ENCODE data around the gene ENTHD1. TPM values are rescaled to one million over a fixed set of nuclear protein-coding genes. Genes with fewer than 3 reads are reported as not detected.

Gene ENTHD1
- total and polyA plus RNA-seq, 2 of the 8 experiments (the other 6 are each of a cell fraction or from before 2014, with no cell fraction given) = not detected

DNA sequence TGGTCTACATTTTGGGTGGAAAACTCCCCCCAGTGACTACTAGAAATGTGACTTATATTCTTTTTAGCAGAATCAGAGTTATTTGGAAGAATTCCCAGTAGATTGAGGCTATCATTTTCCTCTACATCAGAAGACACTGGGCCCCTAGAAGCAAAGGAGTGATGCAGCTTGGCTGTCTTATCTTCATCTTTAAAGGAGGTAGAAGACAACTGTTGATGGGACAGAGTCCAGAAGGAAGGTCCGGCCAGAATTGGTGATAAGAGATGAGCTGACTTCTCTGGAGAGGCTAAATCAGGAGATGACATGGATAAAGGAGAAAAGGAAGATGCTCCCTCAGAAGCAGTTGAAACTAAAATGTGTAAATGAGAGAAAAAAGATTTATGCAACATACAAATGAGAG, 149.6 kb downstream of the ENTHD1 start (continued):
- TF ChIP-seq, protein P1, sequence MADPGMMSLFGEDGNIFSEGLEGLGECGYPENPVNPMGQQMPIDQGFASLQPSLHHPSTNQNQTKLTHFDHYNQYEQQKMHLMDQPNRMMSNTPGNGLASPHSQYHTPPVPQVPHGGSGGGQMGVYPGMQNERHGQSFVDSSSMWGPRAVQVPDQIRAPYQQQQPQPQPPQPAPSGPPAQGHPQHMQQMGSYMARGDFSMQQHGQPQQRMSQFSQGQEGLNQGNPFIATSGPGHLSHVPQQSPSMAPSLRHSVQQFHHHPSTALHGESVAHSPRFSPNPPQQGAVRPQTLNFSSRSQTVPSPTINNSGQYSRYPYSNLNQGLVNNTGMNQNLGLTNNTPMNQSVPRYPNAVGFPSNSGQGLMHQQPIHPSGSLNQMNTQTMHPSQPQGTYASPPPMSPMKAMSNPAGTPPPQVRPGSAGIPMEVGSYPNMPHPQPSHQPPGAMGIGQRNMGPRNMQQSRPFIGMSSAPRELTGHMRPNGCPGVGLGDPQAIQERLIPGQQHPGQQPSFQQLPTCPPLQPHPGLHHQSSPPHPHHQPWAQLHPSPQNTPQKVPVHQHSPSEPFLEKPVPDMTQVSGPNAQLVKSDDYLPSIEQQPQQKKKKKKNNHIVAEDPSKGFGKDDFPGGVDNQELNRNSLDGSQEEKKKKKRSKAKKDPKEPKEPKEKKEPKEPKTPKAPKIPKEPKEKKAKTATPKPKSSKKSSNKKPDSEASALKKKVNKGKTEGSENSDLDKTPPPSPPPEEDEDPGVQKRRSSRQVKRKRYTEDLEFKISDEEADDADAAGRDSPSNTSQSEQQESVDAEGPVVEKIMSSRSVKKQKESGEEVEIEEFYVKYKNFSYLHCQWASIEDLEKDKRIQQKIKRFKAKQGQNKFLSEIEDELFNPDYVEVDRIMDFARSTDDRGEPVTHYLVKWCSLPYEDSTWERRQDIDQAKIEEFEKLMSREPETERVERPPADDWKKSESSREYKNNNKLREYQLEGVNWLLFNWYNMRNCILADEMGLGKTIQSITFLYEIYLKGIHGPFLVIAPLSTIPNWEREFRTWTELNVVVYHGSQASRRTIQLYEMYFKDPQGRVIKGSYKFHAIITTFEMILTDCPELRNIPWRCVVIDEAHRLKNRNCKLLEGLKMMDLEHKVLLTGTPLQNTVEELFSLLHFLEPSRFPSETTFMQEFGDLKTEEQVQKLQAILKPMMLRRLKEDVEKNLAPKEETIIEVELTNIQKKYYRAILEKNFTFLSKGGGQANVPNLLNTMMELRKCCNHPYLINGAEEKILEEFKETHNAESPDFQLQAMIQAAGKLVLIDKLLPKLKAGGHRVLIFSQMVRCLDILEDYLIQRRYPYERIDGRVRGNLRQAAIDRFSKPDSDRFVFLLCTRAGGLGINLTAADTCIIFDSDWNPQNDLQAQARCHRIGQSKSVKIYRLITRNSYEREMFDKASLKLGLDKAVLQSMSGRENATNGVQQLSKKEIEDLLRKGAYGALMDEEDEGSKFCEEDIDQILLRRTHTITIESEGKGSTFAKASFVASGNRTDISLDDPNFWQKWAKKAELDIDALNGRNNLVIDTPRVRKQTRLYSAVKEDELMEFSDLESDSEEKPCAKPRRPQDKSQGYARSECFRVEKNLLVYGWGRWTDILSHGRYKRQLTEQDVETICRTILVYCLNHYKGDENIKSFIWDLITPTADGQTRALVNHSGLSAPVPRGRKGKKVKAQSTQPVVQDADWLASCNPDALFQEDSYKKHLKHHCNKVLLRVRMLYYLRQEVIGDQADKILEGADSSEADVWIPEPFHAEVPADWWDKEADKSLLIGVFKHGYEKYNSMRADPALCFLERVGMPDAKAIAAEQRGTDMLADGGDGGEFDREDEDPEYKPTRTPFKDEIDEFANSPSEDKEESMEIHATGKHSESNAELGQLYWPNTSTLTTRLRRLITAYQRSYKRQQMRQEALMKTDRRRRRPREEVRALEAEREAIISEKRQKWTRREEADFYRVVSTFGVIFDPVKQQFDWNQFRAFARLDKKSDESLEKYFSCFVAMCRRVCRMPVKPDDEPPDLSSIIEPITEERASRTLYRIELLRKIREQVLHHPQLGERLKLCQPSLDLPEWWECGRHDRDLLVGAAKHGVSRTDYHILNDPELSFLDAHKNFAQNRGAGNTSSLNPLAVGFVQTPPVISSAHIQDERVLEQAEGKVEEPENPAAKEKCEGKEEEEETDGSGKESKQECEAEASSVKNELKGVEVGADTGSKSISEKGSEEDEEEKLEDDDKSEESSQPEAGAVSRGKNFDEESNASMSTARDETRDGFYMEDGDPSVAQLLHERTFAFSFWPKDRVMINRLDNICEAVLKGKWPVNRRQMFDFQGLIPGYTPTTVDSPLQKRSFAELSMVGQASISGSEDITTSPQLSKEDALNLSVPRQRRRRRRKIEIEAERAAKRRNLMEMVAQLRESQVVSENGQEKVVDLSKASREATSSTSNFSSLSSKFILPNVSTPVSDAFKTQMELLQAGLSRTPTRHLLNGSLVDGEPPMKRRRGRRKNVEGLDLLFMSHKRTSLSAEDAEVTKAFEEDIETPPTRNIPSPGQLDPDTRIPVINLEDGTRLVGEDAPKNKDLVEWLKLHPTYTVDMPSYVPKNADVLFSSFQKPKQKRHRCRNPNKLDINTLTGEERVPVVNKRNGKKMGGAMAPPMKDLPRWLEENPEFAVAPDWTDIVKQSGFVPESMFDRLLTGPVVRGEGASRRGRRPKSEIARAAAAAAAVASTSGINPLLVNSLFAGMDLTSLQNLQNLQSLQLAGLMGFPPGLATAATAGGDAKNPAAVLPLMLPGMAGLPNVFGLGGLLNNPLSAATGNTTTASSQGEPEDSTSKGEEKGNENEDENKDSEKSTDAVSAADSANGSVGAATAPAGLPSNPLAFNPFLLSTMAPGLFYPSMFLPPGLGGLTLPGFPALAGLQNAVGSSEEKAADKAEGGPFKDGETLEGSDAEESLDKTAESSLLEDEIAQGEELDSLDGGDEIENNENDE (IDR thresholded peaks at IDR 0.05; ENCODE audit: insufficient replicate concordance, low read length) = no peak
- no peak for TF ChIP-seq CHD2 (IDR thresholded peaks at IDR 0.05; ENCODE audit: low read length)
- TF ChIP-seq RNF2 (IDR thresholded peaks at IDR 0.05; ENCODE audit: borderline replicate concordance, low read depth, low read length, missing control alignments, poor library complexity, severe bottlenecking) = no peak
- TF ChIP-seq NANOG (IDR thresholded peaks at IDR 0.05; ENCODE audit: insufficient read depth, low read depth, low read length, poor library complexity, severe bottlenecking) = no peak
- no peak for TF ChIP-seq RFX5 (IDR thresholded peaks at IDR 0.05; ENCODE audit: borderline replicate concordance, low read depth, low read length)
- no peak for TF ChIP-seq KDM5A (IDR thresholded peaks at IDR 0.05; ENCODE audit: low read length)

All from H1 (cell line).